Measurements from ENCODE around the gene OVCH1.
"Not testable (repeated sequence)": the region's sequence is repeated elsewhere in the genome, so short reads cannot be mapped to it uniquely, and the experiment has no call there.

Gene OVCH1

DNA sequence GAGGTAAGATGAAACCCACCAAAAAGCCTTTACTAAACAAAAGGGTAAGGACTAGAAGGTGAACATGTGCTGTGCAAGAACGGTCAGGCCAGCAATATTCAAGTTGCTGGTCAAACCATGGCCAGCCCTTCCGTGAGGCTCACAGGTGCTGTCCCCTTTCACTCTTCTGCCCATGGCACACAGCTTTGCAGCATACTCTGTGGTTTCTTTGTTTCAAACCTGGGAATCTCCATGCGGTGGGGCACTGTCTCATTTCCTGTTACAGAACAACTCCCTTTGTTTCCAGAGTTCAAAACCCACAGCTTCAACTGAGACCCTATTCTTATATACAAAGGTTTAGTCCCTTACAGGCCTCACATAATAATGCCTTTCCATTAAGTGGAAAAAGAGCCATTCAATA lies 1.7 kb upstream of the OVCH1 start:
- no peak for DNase-seq

- DNase-seq = no peak
Observed at GRCh38 chr12:29492891-29493290, 4.6 kb downstream of the OVCH1 start.

DNA sequence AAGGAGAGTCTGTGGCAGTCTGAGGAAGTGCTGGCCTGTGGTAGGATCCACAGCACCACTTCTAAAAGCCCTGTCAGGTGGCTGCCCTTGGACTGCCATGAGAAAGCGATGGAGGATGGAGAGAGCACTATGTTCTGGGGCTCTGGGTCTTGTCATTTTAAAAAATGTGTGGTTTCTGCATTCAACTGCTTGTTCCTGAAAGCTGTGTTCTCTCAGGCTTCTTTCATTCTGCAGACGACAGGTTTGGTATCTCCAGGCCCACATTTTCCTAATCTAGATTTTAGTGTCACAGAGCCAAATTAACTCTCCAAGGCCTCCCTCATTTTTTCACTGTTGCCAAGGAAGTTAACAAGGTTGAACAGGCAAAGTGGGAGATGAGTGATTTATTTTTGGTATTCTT lies 10.5 kb downstream of the OVCH1 start:
- no peak for DNase-seq

- no peak for DNase-seq
Observed at GRCh38 chr12:29463198-29463597, 34.3 kb downstream of the OVCH1 start.

GRCh38 chr12:29460082-29460481 lies 37.4 kb downstream of the OVCH1 start:
- no peak for DNase-seq

- DNase-seq = no peak
Observed at GRCh38 chr12:29455087-29455486, 42.4 kb downstream of the OVCH1 start.

DNA sequence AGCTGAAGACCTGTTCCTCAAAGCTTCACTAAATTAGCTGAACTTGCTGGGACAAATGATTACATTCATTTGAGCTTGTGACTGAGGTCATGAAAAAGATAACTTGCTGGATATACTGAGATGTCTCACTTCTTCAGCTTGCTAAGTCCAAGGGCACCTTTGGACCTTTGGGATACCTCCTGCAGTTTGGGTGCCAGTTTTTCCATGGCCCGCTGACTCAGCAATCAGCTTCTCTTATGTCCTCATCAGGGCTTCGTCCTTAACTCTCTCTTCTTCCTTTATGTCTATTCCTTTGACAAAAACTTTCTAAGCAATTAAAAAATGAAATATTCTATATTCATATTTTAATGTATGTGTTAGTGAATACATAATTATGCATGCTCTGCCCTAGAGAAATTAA lies 45.6 kb downstream of the OVCH1 start:
- no peak for DNase-seq

DNA sequence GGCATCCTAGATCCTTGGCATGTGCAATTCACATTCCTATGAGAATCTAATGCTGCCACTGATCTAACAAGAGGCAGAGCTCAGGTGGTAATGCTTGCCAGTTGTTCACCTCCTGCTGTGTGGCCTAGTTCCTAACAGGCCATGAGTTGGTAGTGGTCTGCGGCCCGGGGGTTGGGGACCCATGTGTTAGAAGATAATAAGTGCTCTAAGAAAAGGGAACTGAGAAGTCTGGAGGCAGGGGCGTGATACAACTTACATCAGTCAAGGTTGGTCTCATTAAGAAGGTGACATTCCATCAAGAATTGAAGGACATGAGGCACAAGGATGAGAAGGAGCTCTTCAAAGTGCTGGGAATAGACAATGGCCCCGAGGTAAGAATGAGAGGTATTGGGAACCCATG lies 49.3 kb downstream of the OVCH1 start:
- no peak for DNase-seq

GRCh38 chr12:29447285-29447975 lies 50.1 kb downstream of the OVCH1 start:
- no peak for DNase-seq

- no peak for DNase-seq
Observed at GRCh38 chr12:29439506-29439905, 58.0 kb downstream of the OVCH1 start.

DNA sequence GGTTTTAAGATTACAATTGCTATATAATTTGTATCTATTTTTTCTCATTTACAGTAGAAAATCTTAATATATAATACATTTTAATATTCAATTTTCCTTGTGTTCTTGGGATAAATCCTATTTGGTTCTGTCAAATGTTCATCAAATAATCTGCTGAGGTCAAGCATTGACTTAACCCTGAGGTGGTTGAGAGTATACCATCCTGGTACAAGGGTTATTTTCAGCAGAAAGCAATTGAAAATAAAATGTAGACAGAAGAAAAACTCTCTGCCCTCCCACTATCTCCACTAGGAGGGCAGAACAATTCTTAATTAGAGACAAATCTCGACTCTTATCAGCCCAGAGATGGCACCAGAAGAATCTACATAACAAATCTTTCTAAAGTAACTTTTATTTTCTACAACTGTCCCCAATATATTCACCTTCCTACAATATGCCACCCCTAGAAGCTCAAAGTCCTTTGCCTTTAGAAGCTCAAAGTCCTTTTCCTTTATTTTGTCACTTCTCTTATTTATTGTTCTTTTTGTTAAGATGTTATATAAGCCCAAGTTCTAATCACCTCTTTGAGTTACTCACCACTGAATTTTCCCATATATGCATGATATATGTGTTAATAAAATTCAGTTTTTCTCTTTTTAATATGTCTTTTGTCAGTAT lies 58.6 kb downstream of the OVCH1 start:
- no peak for DNase-seq

DNA sequence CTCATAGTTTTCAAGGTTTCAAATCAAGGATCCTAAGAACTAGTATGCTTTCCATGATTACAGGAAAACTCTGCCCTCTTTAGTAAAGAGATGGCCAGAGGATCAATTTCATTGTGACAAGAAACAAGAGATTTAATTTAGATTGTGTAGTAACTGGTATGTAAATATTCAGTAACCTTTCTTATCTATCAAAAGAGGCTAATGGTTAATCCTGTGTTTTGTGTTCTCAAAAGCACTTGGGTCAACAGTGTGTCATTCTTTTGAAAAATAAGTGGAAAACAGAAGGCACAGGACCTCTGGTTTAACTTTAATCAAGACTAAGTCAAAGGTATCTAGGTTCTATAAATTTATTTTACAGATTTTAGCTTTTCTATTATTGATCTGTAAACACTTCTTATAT lies 59.9 kb downstream of the OVCH1 start:
- no peak for DNase-seq

DNA sequence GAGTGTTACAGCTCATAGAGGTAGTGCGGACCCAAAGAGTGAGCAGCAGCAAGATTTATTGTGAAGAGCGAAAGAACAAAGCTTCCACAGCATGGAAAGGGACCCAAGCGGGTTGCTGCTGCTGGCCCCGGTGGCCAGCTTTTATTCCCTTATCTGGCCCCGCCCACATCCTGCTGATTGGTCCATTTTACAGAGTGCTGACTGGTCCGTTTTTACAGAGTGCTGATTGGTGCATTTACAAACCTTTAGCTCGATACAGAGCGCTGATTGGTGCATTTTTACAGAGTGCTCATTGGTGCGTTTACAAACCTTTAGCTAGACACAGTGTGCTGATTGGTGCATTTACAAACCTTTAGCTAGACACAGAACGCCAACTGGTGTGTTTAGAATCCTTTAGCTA lies 60.7 kb downstream of the OVCH1 start:
- DNase-seq = not testable (repeated sequence)

- DNase-seq = no peak
Observed at GRCh38 chr12:29431513-29431912, 66.0 kb downstream of the OVCH1 start.

DNA sequence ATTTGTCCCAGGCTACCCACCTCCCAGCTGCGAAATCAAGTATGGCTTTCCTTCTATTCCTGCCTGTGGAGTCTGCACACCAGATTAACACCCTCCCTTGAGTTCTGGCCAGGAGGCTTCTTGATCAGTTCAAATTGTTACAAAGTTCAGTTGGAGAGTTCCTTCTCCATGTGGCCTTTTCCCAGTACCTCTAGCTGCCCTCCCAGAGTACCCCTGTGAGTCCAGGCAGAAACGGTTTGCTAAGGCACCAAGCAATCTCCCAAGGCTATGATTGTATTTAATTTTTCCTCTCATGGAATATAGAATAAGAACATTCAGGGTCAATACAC lies 66.8 kb downstream of the OVCH1 start:
- no peak for DNase-seq

- DNase-seq = no peak
Observed at GRCh38 chr12:29429999-29430715, 67.3 kb downstream of the OVCH1 start.

- no peak for DNase-seq
Observed at GRCh38 chr12:29428633-29429032, 68.9 kb downstream of the OVCH1 start.

- DNase-seq = no peak
Observed at GRCh38 chr12:29427964-29428363, 69.5 kb downstream of the OVCH1 start.

- DNase-seq = no peak
Observed at GRCh38 chr12:29426498-29426897, 71.0 kb downstream of the OVCH1 start.

DNA sequence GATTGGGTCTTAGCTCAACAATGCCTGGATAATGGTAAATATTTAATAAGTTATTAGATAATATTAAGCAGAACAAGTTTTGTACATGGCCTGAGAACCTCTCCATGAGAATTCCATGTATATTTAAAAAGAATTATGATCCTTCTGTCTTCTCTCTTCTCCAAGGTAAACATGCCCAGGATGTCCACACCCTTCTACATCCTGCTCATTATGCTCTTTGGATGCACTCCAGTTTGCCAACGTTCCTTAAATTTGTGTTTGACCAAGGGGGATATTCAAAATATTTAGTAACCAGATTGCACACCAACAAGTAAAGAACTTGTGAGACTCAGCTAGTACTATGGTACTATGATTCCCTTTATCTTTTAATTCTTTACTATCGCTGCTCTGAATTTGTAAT lies 71.8 kb downstream of the OVCH1 start:
- DNase-seq = no peak

GRCh38 chr12:29416748-29417147 lies 80.7 kb downstream of the OVCH1 start:
- DNase-seq = no peak

DNA sequence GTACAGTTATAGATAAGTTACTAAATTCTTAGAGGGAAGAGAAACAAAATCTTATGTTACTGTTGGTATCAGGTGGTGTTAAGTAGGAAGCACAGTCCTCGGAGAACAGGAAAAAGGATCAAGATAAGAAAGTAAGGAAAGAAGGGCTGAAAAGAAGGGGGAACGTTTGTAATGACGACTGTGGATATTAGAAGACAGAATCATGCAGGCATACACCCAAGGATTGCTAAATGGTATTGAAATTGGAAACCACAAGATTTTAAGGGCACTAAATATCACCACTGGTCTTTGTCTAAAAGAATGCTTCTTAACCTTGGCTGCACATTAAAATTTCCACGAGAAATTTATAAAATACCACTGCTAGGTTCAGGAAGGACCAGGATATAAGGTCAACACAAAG lies 82.4 kb downstream of the OVCH1 start:
- no peak for DNase-seq

DNA sequence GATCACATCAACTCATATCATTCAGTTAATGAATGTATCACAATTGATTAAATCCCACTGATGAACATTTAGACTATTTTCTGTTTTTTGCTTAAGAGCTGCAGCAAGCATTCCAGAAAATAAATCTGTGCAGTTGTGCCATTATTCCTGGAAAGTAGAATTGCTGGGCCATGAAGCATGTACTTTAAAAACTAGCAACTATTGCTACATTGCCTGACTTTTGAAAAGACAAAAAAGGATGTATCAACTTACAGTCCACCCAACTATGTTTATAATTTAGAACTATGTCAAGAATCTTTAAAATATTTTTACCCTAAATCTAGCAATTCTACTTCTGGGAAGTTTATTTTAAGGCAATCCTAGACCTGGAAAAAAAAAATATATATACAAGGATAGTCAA lies 83.1 kb downstream of the OVCH1 start:
- no peak for DNase-seq

GRCh38 chr12:29405561-29405960 lies 91.9 kb downstream of the OVCH1 start:
- no peak for DNase-seq

DNA sequence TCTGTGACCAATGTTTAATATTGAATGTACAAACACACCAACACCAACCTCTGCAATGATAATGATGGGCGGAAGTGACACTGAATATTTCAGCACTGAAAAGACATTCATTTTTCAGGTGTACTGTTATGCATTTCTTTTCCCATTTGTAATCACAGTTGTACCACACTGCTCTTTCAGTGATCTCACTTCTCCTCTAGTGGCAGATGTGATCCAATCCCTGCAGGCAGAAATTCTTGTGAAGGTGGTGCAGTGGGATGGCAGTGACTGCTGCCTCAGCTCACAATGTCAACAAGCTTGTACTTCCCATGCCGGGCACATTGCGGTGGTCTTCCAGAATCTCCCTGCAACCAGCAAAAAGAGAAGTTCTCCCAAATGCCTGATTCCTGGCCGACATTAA lies 93.5 kb downstream of the OVCH1 start:
- DNase-seq = no peak

All from NCI-H2107 (cell line).